Mesendoderm (in vitro differentiated cells): Measurements from ENCODE around the gene HS6ST3. TPM values are rescaled to one million over a fixed set of nuclear protein-coding genes. Genes with fewer than 3 reads are reported as not detected.
"Not testable (repeated sequence)": the region's sequence is repeated elsewhere in the genome, so short reads cannot be mapped to it uniquely, and the experiment has no call there.

Experiments used
- DNase-seq: peaks from one replicate; pipeline ENCODE4 v3.0.0; 2013
- H2AK5ac ChIP-seq: 2 replicates; pipeline ENCODE4 v1.6.1; 2013; ENCODE audit warnings: low read length, inconsistent platforms
- H2BK120ac ChIP-seq: 2 replicates; pipeline ENCODE4 v1.6.1; 2013; ENCODE audit warnings: low read depth, mild to moderate bottlenecking, low read length, moderate library complexity, mixed read lengths
- H2BK15ac ChIP-seq: replicated peaks from 2 replicates; pipeline ENCODE4 v1.6.1; 2013; ENCODE audit warnings: low read depth, mild to moderate bottlenecking, moderate library complexity
- H2BK5ac ChIP-seq: 2 replicates; pipeline ENCODE4 v1.6.1; 2013; ENCODE audit warnings: low read length, inconsistent platforms
- H3K18ac ChIP-seq: 2 replicates; pipeline ENCODE4 v1.6.1; 2013; ENCODE audit warnings: mild to moderate bottlenecking, low read length, mixed read lengths
- H3K23ac ChIP-seq: one replicate; pipeline ENCODE4 v1.6.1; 2013; ENCODE audit warnings: low read length
- H3K27ac ChIP-seq: 2 replicates; pipeline ENCODE4 v1.5.1; 2013; ENCODE audit warnings: low read depth, mild to moderate bottlenecking, inconsistent platforms, low read length, moderate library complexity
- H3K27me3 ChIP-seq: 2 replicates; pipeline ENCODE4 v1.6.1; 2013; ENCODE audit warnings: low read length, control low read depth, mild to moderate bottlenecking, inconsistent platforms; ENCODE audit not compliant: insufficient read depth, poor library complexity
- H3K36me3 ChIP-seq: 2 replicates; pipeline ENCODE4 v1.6.1; 2013; ENCODE audit warnings: low read length, inconsistent platforms; ENCODE audit not compliant: control insufficient read depth, insufficient read depth
- H3K4ac ChIP-seq: one replicate; pipeline ENCODE4 v1.6.1; 2013; ENCODE audit warnings: low read depth, mild to moderate bottlenecking, low read length, moderate library complexity
- H3K4me1 ChIP-seq: 2 replicates; pipeline ENCODE4 v1.6.1; 2013; ENCODE audit warnings: low read depth, low read length, inconsistent platforms; ENCODE audit not compliant: control insufficient read depth
- H3K4me2 ChIP-seq: 2 replicates; pipeline ENCODE4 v1.6.1; 2013; ENCODE audit warnings: low read length
- H3K4me3 ChIP-seq: 2 replicates; pipeline ENCODE4 v1.5.1; 2013; ENCODE audit warnings: mild to moderate bottlenecking, low read length
- H3K56ac ChIP-seq: one replicate; pipeline ENCODE4 v1.6.1; 2013; ENCODE audit warnings: low read length
- H3K79me1 ChIP-seq: 2 replicates; pipeline ENCODE4 v1.6.1; 2013; ENCODE audit warnings: low read length, inconsistent platforms
- H3K79me2 ChIP-seq: 2 replicates; pipeline ENCODE4 v1.6.1; 2013; ENCODE audit warnings: mild to moderate bottlenecking, low read length; ENCODE audit not compliant: control insufficient read depth, insufficient read depth
- H3K9ac ChIP-seq: 2 replicates; pipeline ENCODE4 v1.6.1; 2013; ENCODE audit warnings: low read length, inconsistent platforms
- H4K5ac ChIP-seq: one replicate; pipeline ENCODE4 v1.6.1; 2013; ENCODE audit warnings: low read length
- H4K8ac ChIP-seq: one replicate; pipeline ENCODE4 v1.6.1; 2013; ENCODE audit warnings: low read depth, mild to moderate bottlenecking, control low read depth, low read length, moderate library complexity
- WGBS: extraction: QIAGEN DNeasy Blood & Tissue Kit; methylation state at CpG from one replicate; pipeline ENCODE4 v1.1.7; 2013; ENCODE audit warnings: low lambda C conversion rate, missing lambda C conversion rate; ENCODE audit not compliant: insufficient coverage; ENCODE audit errors: extremely low coverage; 5-methylcytosine and 5-hydroxymethylcytosine counted together
- polyA plus RNA-seq, 2 experiments: library from polyadenylated mRNA; stranded (reverse); fragments of 200-250 nt; gene quantifications; one replicate each; pipeline ENCODE4 v1.2.3, GENCODE V29; 2013

Gene HS6ST3
- polyA plus RNA-seq (2013, experiment 1 of 2), result 0.31 TPM
- polyA plus RNA-seq (2013, experiment 2 of 2), result 0.28 TPM

DNA sequence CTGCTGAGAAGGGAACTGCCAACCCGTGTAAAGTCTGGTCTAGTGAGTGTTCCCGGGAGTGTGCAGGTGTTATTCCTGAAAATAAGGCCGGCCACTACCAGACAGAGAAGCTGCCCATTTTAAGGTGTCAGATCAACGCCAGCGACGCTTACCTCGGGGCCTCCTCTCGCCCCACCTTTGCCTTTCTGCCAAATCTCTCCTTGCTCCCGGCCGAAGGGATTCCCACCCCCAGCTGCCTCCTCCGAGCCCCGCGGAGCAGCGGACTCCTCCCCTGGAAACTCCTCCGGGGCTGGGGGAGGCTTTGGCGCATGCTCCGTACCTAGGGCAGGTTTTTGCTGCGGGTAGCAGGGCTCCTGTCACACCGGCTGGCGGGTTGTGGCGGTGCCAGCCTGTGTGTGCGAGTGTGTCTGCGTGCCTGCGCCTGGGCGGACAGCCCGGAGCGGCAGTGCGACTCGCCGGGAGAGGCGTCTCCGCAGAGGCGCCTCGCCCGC, at the start of gene HS6ST3:
Gene HS6ST3 (plus strand): TSS at position 359 of the 491 bp plus-strand sequence.
- Histone ChIP-seq H2BK5ac (no peak within 1 kb of the TSS), H3K79me1 (no peaks in the 10 kb centered on the region), H2BK120ac (no peak within 1 kb of the TSS), H3K27me3 (peaks cover 13% of the 10 kb centered on the region), H3K4me1 (no peaks in the 10 kb centered on the region), H3K23ac (no peak within 1 kb of the TSS), H3K4me2 (peak within 1 kb of the TSS; percentile 66), H2BK15ac (no peak within 1 kb of the TSS), H3K18ac (no peak within 1 kb of the TSS), H3K36me3 (no peaks in the 10 kb centered on the region), H4K8ac (no peak within 1 kb of the TSS), H2AK5ac (no peak within 1 kb of the TSS), H3K9ac (peak within 1 kb of the TSS; percentile 35), H4K5ac (no peak within 1 kb of the TSS), H3K27ac (no peak within 1 kb of the TSS), H3K4ac (no peak within 1 kb of the TSS), H3K4me3 (peak within 1 kb of the TSS; percentile 22), H3K79me2 (no peaks in the 10 kb centered on the region), H3K56ac (peak within 1 kb of the TSS; percentile 53)
- WGBS, result no CpG with 5 or more reads among the region's 35 CpGs
- DNase-seq, result peak; percentile 70

DNA sequence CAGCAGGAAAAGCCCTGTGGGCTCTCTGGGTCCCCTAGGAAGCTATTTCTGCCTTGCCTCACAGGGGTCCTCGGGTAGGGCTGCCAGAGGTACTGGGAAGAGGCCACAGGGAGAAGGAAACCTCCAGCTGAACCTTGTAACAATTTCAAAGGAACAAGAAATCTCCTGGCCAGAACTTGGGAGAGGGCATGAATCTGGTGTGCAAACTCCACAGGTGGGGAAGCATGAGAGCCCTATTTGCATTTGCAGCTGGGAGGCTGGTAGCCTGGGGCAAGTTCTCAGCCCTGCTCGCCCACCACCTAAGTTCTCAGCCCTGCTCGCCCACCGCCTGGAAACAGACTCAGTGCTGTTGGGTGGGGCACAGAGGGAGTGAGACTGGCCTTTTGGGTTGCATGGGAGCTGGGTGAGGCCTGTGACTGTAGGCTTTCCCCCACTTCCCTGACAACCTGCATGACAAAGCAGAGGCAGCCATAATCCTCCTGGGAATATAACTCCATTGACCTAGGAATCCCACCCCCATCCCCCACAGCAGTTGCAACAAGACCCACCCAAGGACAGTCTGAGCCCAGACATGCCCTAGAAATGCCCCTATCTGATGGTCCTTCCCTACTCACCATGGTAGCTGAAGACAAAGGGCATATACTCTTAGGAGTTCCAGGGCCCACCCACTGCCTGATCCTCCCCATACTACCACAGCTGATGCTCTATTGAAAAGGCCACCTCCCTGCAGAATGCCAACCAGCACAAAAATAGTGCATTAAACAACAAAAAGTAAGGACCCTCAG, 48.4 kb upstream of the HS6ST3 start:
- Histone ChIP-seq H3K36me3 (no peaks in the 10 kb centered on the region), H3K27ac (peak overlapping the region; percentile 28), H2AK5ac (no peak overlapping the region), H3K27me3 (peaks cover 1% of the 10 kb centered on the region), H3K9ac (no peak overlapping the region), H4K8ac (no peak overlapping the region), H3K4me3 (no peak overlapping the region), H2BK5ac (no peak overlapping the region), H3K79me2 (peaks cover 28% of the 10 kb centered on the region), H3K79me1 (peaks cover 7% of the 10 kb centered on the region), H3K56ac (no peak overlapping the region), H2BK120ac (no peak overlapping the region), H3K23ac (no peak overlapping the region), H3K4me2 (no peak overlapping the region), H3K4ac (no peak overlapping the region), H3K4me1 (no peaks in the 10 kb centered on the region), H2BK15ac (no peak overlapping the region), H4K5ac (no peak overlapping the region), H3K18ac (no peak overlapping the region)
- peak; percentile 7 for DNase-seq
- WGBS, result no CpG with 5 or more reads among the region's 4 CpGs

DNA sequence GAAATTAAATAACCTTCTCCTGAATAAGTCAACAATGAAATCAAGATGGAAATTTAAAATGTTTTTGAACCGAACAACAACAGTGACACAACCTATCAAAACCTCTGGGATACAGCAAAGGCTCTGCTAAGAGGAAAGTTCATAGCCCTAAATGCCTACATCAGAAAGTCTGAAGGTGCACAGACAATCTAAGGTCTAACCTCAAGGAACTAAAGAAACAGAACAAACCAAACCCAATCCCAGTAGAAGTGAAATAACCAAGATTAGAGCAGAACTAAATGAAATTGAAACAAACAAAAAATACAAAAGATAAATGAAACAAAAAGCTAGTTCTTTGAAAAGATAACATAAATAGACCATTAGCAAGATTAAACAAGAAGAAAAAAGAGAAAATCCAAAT, 45.7 kb upstream of the HS6ST3 start:
- Histone ChIP-seq H2BK120ac (no peak overlapping the region), H2BK15ac (no peak overlapping the region), H3K4me1 (no peaks in the 10 kb centered on the region), H3K79me2 (peaks cover 31% of the 10 kb centered on the region), H3K79me1 (peaks cover 6% of the 10 kb centered on the region), H4K5ac (no peak overlapping the region), H3K27me3 (peaks cover 1% of the 10 kb centered on the region), H3K18ac (no peak overlapping the region), H3K4ac (no peak overlapping the region), H3K4me3 (no peak overlapping the region), H3K36me3 (no peaks in the 10 kb centered on the region), H3K9ac (no peak overlapping the region), H3K23ac (no peak overlapping the region), H3K4me2 (no peak overlapping the region), H2BK5ac (no peak overlapping the region), H3K27ac (no peak overlapping the region), H2AK5ac (no peak overlapping the region), H4K8ac (no peak overlapping the region), H3K56ac (no peak overlapping the region)
- WGBS, result no CpG with 5 or more reads among the region's 1 CpG
- DNase-seq, result no peak

DNA sequence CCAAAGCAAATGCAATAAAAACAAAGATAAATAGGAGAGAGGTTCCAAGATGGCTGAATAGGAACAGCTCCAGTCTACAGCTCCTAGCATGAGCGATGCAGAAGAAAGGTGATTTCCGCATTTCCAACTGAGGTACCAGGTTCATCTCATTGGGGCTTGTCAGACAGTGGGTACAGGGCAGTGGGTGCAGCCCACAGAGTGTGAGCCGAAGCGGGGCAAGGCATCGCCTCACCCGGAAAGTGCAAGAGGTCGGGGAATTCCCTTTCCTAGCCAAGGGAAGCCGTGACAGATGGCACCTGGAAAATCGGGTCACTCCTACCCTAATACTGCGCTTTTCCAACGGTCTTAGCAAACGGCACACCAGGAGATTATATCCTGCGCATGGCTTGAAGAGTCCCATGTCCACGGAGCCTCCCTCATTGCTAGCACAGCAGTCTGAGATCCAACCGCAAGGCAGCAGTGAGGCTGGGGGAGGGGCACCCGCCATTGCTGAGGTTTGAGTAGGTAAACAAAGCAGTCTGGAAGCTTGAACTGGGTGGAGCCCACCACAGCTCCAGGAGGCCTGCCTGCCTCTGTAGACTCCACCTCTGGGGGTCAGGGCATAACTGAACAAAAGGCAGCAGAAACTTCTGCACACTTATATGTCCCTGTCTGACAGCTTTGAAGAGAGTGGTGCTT, 43.3 kb upstream of the HS6ST3 start:
- H3K27me3 ChIP-seq, H3K9ac ChIP-seq, H3K18ac ChIP-seq, H2BK15ac ChIP-seq, H3K4me1 ChIP-seq, H3K4ac ChIP-seq, H3K79me1 ChIP-seq, H3K4me3 ChIP-seq, H2AK5ac ChIP-seq, H3K4me2 ChIP-seq, H4K5ac ChIP-seq, H4K8ac ChIP-seq, H3K56ac ChIP-seq, H3K36me3 ChIP-seq, H3K23ac ChIP-seq, H3K27ac ChIP-seq, H2BK120ac ChIP-seq, H2BK5ac ChIP-seq, DNase-seq: not testable (repeated sequence)
- H3K79me2 ChIP-seq, result peaks cover 17% of the 10 kb centered on the region
- no CpG with 5 or more reads among the region's 16 CpGs for WGBS

DNA sequence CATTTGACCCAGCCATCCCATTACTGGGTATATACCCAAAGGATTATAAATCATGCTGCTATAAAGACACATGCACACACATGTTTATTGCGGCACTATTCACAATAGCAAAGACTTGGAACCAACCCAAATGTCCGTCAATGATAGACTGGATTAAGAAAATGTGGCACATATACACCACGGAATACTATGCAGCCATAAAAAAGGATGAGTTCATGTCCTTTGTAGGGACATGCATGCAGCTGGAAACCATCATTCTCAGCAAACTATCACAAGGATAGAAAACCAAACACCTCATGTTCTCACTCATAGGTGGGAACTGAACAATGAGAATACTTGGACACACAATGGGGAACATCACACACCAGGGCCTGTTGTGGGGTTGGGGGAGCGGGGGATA, 39.0 kb upstream of the HS6ST3 start:
- H3K4me1 ChIP-seq, DNase-seq, H3K23ac ChIP-seq, H3K4me3 ChIP-seq, H2AK5ac ChIP-seq, H3K27me3 ChIP-seq, H2BK5ac ChIP-seq, H3K4ac ChIP-seq, H3K27ac ChIP-seq, H3K56ac ChIP-seq, H3K4me2 ChIP-seq, H3K79me1 ChIP-seq, H4K8ac ChIP-seq, H3K36me3 ChIP-seq, H3K9ac ChIP-seq, H2BK120ac ChIP-seq, H2BK15ac ChIP-seq, H3K18ac ChIP-seq, H4K5ac ChIP-seq: not testable (repeated sequence)
- peaks cover 11% of the 10 kb centered on the region for H3K79me2 ChIP-seq
- WGBS, result no CpG with 5 or more reads among the region's 4 CpGs
